Measurements from ENCODE around the gene GPR139.

The GPR139 gene
- 0 to 2.2 (median 0) reads per million in 17 experiments for total RNA-seq

GRCh38 chr16:20073203-20074098, at the start of gene GPR139:
GPR139 (minus strand) TSS chr16:20073890; CDS start chr16:20073616, 274 bp downstream.
- no peak for DNase-seq

DNA sequence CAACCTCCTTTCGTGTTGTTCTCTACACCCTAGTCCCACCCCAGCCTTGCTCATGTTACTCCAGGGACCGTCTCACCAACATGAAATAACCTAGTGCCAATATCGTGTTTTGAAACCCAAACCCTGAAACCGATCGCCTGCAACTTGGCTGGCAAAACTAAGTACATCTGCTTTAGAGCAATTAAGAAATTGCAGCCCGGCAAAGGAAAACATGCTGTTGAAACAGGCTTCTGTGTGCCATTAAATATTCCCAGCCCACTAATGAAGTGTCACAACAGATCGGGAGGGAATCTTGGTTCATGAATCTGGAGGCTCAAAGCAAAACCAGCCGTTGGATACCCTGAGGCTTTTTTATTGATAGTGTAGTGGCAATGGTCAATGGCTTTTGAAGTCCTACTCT, 48.3 kb upstream of the GPR139 start:
- DNase-seq, result no peak

GRCh38 chr16:20114356-20114755, 40.7 kb upstream of the GPR139 start:
- DNase-seq, result no peak

DNA sequence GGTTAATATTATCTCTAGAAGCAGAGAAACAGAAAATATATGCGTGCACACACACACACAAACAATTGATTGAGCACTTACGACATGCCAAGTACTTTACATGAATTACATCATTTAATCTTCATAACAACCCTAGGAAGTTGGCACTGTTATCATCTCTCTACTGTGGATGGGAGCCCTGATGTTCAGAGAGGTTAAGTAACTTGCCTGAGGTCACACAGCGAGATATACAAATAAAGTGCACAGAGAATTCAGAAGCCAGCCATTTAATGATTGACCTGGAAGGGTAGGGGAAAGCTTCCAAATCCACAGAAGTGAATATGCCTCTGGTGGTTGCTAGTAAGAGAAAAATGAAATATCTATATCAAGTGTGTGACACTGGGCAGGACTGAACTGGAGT, 37.5 kb upstream of the GPR139 start:
- DNase-seq, result no peak

DNA sequence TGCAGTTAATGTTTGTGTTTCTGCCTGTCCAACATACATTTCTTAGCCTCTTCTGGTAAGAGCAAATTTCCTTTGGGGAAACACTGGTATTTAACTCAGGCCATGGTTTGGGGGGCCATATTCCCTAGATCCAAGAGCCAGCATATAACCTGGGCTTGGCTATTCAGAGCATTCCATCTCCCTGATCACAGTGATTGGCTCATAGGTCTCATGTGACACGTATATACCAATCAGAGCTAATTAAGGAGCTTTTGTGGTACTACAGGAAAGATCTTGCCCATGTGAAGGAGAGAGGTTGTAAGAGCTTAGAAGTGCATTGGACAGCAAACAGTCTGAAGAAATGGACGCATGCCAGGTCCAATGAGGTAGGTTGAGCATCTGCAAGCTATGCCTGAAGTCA, 33.4 kb upstream of the GPR139 start:
- DNase-seq, result no peak

DNA sequence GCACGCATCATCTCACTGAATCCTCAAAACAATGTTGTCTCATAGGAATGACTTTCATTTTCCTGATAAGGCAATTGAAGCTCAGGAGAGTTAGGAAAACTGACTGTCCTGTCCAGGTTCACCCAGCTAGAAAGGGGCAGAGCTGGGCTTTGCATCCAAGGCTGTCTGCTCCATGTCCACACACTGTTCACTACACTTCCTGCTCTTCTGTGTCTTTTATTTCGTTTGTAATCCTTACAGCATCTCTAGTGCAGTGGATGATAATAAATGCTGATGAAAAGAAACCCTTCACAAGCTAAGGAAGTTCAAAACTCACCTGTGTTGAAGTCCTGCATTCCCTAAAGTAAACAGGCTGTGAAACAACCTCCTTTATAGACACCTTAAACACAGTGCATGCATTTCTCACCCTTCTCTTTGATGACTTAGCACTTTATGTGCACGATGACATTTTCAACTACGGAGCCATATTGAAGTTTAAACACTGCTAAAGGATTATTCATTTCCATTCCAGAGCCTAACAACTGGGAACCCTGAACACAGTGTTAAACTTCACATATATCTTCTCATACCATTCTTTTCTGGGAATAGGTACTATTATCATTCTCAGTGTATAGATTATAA, 31.0 kb upstream of the GPR139 start:
- no peak for DNase-seq

- no peak for DNase-seq
Measured at GRCh38 chr16:20102521-20102920, 28.8 kb upstream of the GPR139 start.

DNA sequence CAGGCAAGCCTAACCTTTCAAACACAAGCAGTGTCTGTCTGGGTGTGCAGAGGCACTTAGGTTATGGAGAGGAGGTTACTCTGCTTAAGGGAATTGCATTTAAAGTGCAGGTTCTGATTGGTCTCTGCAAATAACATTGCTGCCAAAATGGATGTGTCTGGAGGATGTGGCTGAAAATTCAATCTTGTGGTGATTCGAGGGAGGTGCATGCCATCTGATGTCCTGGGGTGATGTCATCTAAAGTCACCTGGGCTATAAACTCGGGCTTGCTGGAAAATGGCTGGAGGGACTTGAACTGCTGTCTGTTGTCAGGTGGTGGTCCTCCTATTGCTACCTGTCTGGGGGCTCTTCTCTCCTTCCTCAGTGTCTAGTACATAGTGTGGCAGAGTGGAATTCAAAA, 28.3 kb upstream of the GPR139 start:
- no peak for DNase-seq

DNA sequence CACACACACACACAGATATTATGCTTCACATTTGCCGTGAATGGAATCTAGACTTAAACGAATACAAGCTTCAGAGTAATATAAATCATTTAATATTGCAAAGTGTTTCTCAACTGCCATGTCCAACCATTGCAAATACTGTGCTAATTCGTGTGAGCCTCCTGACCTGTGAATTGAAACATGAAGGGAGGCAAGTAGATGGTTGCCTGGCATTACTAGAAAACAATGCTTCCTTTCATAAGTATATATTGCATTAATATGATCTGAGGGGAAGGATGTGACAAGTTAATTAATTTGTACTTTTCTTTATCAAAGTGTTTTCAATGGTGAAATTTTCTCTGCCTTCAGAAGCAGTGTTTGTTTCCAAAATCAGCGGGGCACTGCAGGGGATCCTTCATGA, 25.7 kb upstream of the GPR139 start:
- DNase-seq, result no peak

- DNase-seq, result no peak
Measured at GRCh38 chr16:20094157-20094556, 20.5 kb upstream of the GPR139 start.

GRCh38 chr16:20089246-20089965, 15.7 kb upstream of the GPR139 start:
- DNase-seq, result no peak

GRCh38 chr16:20084624-20085226, 11.0 kb upstream of the GPR139 start:
- DNase-seq, result no peak

DNA sequence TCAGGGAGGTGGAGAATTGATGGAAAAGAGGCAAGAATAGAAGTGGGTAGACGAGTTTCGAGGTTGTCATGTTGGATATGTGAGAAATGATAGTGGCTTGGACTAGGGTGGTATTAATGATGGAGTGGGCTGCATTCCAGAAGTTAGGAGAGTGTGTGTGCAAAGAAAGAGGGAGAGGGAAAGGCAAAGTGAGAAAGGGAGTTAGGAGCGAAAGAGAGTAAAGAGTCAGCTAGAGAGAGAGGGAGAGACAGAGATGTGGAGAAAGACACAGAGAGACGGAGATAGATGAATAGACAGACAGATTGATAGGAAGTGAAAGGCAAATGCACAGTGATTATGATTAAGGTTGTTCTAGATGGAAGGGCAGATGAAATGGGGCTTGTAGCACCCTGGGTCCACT, 5.4 kb upstream of the GPR139 start:
- no peak for DNase-seq

- DNase-seq, result no peak
Measured at GRCh38 chr16:20075243-20075642, 1.6 kb upstream of the GPR139 start.

DNA sequence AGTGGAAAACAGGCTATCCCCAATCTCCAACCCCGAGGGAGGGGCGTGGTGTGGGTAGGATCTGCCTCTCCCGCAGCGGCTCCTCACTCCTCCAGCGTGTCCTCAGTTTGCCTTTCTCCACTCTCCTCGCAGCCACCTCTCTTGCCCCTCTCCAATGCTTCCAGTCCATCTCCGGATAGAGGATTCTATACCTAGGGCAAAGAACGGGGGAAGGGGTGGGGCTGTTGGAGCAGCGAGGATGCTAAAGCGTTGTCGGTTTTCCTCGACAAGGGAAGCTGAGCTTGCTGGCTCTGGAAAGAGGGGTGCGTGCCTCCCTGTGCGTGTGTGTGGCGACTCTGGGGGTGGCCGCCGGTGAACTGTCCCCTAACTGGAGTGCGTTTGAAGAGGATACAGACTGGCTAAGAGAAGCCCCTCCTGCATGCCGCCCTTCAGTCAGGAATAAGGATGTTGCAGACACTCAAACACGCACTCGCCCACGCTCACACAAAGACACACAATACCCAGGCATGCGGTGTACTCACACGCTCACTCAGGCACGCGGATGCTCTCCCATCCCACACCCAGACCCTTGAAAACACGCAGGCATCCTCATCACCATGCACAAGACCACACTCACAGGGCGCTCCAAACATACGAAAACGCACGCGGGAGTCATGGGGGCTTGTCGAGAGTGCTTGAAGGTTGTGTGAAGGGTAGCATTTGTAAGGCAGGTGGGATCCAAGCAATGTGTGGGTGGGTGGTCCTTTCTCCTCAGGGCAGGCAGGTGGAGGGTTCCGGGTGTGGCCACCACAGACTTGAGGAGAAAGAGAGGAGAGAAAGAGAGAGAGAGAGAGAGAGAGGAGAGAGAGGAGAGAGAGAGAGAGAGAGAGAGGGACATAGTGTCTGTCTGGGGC, 655 bp upstream of the GPR139 start:
- no peak for DNase-seq

GRCh38 chr16:20072874-20073202, 852 bp downstream of the GPR139 start:
- no peak for DNase-seq

- DNase-seq, result no peak
Measured at GRCh38 chr16:20072146-20072873, 1.4 kb downstream of the GPR139 start.

GRCh38 chr16:20064931-20065330, 8.8 kb downstream of the GPR139 start:
- DNase-seq, result no peak

GRCh38 chr16:20064520-20064919, 9.2 kb downstream of the GPR139 start:
- no peak for DNase-seq

DNA sequence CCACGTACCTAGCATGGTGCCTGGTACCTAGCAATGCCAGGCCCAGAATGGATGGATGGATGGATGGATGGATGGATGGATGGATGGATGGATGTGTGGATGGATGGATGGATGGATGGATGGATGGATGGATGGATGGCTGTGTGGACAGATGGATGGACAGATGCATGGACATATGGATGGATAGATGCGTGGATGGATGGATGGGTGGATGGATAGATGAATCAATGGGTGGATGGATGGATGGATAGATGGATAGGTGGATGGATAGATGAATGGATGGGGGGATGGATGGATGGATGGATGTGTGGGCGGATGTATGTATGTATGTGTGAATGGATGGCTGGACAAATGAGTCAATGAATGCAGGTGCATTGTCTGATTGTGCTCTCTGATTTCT, 12.6 kb downstream of the GPR139 start:
- DNase-seq, result no peak

DNA sequence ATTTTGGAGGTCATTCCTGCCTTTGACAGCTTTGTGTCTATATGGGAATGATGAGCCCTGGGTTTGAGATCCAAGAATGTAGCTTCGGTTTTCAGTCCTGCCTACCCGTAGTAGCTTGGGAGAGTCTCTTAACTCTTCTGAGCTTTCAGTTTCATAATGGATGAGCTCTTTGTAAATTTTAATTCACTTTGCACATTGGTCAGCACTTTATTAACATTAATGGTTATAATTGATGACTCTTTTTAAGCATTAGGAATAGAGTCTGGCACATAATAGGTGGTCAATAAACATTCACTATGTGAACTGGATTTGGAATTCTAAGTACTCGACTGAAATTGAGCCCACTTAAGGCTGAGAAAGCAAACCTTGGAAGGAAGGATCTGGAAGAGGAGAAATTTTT, 17.3 kb downstream of the GPR139 start:
- DNase-seq, result no peak
